Nephron (organoid): ENCODE data around the gene PRKAR1B.

ENCODE experiments used
- H3K27ac Mint-ChIP-seq, 3 experiments: 2 replicates each; pipeline ENCODE4 v1.8.0; 2020; ENCODE audit warnings: mixed read lengths in 3 of 3, mild to moderate bottlenecking in 2 of 3, moderate library complexity in 1 of 3
- H3K27me3 Mint-ChIP-seq: 2 replicates; pipeline ENCODE4 v1.8.0; 2021; ENCODE audit warnings: low read depth, mild to moderate bottlenecking, moderate library complexity, mixed read lengths
- H3K36me3 Mint-ChIP-seq: 2 replicates; pipeline ENCODE4 v1.8.0; 2020; ENCODE audit warnings: low read depth, mixed read lengths
- H3K4me1 Mint-ChIP-seq: 2 replicates; pipeline ENCODE4 v1.8.0; 2020; ENCODE audit warnings: mixed read lengths
- H3K4me3 Mint-ChIP-seq, 3 experiments: 2 replicates each; pipeline ENCODE4 v1.8.0; 2020; ENCODE audit warnings: mild to moderate bottlenecking in 3 of 3, mixed read lengths in 3 of 3, moderate library complexity in 2 of 3
- H3K9me3 Mint-ChIP-seq: 2 replicates; pipeline ENCODE4 v1.8.0; 2020; ENCODE audit warnings: mixed read lengths
- CTCF ChIP-seq, 3 experiments: fragments of 200-600 bp; sonication (generic); IDR thresholded peaks; one replicate each; pipeline ENCODE4 v1.5.0; 2021; ENCODE audit warnings: antibody characterized with exemption in 3 of 3; ENCODE audit not compliant: unreplicated experiment in 3 of 3

The PRKAR1B gene

GRCh38 chr7:513521-514166 is 213.4 kb downstream of the PRKAR1B start:
- Mint-ChIP-seq H3K4me1 (peaks cover 27% of the 10 kb centered on the region), H3K9me3 (no peaks in the 10 kb centered on the region), H3K4me3 (peak overlapping the region; percentile 35 to 48 (median 42)), H3K27ac (no peak overlapping the region), H3K27me3 (peaks cover 15% of the 10 kb centered on the region), H3K36me3 (no peaks in the 10 kb centered on the region)
- no peak for TF ChIP-seq CTCF (IDR thresholded peaks at IDR 0.05; ENCODE audit: unreplicated experiment in 3 of 3)

DNA sequence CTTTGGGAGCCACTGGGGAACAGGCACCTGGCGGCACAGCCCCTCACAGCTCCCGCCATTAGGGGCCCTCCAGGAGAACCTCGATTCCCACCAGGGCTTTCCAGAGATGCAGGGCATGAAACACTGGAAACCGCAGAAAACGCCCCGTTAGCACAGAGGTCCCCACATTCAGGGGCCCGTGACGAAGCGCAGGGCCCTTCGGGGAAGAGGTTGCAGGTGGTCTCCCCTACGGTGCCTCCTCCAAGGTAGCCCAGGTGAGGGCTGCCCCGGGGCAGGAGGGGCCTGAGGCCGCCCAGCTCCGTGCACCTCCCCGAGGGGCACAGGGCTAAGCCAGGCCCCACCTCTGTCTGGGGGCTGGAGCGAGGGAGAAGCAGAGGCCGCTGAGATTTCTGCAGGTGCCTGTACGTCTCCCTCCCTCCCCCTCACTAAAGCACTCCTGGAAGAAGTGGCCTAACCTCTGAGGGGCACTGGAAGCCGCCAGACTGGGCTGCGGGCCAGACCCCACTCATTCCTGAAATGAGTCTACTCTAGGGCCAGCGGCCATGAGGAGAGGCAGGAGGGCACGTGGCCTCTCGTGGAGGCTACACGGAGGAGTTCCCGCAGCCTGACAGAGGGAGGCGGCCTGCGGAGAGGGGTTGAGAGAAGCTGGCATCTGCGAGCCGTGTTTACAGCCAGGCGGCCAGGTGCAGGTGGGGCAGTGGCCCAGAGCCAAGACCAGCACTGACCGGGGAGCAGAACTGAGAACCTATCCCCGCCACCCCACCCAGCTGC is 214.4 kb downstream of the PRKAR1B start:
- H3K4me1 Mint-ChIP-seq, result peaks cover 27% of the 10 kb centered on the region
- H3K4me3 Mint-ChIP-seq, result no peak overlapping the region
- H3K27me3 Mint-ChIP-seq, result peaks cover 9% of the 10 kb centered on the region

DNA sequence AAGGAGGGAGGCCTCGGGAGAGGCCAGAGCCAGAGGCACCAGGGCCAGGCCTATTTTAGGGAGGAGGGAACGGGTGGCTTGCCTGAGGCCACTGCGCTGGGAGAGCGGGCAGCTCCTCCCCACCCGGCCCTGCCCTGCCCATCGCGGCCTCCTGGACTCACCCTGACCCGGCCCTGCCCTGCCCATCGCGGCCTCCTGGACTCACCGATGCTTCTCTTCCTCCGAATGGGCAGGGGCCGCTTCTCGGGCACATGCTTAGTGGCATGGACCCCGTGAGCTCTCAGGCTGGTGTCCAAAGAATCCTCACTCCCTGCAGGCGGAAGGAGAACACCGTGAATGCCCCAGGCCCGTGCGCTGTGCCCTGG is 215.0 kb downstream of the PRKAR1B start:
- H3K4me3 Mint-ChIP-seq, result no peak overlapping the region

More for the DNA sequence above, 214.4 kb downstream of the PRKAR1B start:
- TF ChIP-seq CTCF (IDR thresholded peaks at IDR 0.05; ENCODE audit: unreplicated experiment in 3 of 3), result no peak
- Mint-ChIP-seq H3K36me3 (no peaks in the 10 kb centered on the region), H3K27ac (no peak overlapping the region), H3K9me3 (no peaks in the 10 kb centered on the region)

DNA sequence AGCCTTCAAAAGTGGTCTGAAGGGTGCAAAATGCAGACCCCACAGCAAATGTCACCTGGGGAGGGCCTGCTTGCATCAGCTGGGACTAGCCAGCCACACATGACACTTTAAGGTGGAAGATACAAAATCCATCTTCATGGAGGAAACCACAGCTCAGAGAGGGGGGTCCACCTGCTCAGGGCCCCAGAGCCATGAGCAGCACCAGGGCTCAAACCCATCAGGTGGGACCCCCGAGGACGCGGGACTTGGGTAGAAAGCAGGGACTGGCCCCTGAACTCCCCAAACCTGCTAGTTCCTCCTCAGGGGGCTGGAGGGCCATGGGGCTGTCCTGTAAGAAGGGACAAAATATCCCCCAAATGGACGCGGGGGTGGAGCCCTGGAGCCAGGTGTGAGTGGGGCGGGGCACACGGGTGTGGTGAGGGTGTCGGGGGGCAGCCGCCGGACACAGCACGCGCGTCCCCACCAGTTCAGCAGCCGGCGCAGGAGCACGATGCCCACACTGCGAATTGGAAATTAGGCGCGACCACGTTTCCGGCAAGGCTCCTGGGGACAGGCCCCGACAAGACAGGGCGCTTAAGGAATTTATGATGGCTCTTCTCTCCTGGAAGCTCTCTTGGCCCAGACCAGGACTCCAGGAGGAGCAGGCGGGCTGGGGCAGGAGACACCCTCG is 215.5 kb downstream of the PRKAR1B start:
- Mint-ChIP-seq H3K4me3 (no peak overlapping the region), H3K27ac (no peak overlapping the region), H3K27me3 (peaks cover 7% of the 10 kb centered on the region), H3K9me3 (no peaks in the 10 kb centered on the region), H3K36me3 (no peaks in the 10 kb centered on the region), H3K4me1 (peaks cover 27% of the 10 kb centered on the region)
- TF ChIP-seq CTCF (IDR thresholded peaks at IDR 0.05; ENCODE audit: unreplicated experiment in 3 of 3), result no peak

More for the DNA sequence above, 215.0 kb downstream of the PRKAR1B start:
- Mint-ChIP-seq H3K9me3 (no peaks in the 10 kb centered on the region), H3K27me3 (peaks cover 7% of the 10 kb centered on the region), H3K36me3 (no peaks in the 10 kb centered on the region), H3K4me1 (peaks cover 27% of the 10 kb centered on the region), H3K27ac (no peak overlapping the region)
- no peak for TF ChIP-seq CTCF (IDR thresholded peaks at IDR 0.05; ENCODE audit: unreplicated experiment in 3 of 3)

GRCh38 chr7:510782-511281 is 216.2 kb downstream of the PRKAR1B start:
- Mint-ChIP-seq H3K27ac (no peak overlapping the region), H3K9me3 (no peaks in the 10 kb centered on the region), H3K36me3 (no peaks in the 10 kb centered on the region), H3K4me3 (no peak overlapping the region), H3K27me3 (peaks cover 7% of the 10 kb centered on the region), H3K4me1 (peaks cover 21% of the 10 kb centered on the region)
- no peak for TF ChIP-seq CTCF (IDR thresholded peaks at IDR 0.05; ENCODE audit: unreplicated experiment in 3 of 3)
